IMR-90 (cell line): ENCODE results near the gene SLC2A3.
"Not testable (repeated sequence)": the region's sequence is repeated elsewhere in the genome, so short reads cannot be mapped to it uniquely, and the experiment has no call there.

Experiments
- BHLHE40 ChIP-seq: fragments of 150-350 bp; IDR thresholded peaks from 2 replicates; pipeline ENCODE4 v1.6.1; 2016; ENCODE audit warnings: mild to moderate bottlenecking, low read depth, low read length
- CHD1 ChIP-seq: IDR thresholded peaks from 2 replicates; pipeline ENCODE4 v1.6.1; 2012; ENCODE audit warnings: low read depth, low read length, improper control_type of control experiment
- CTCF ChIP-seq: conservative IDR thresholded peaks from 2 replicates; pipeline ENCODE4 v1.5.1; 2012; ENCODE audit warnings: mild to moderate bottlenecking, low read depth, low read length, improper control_type of control experiment
- FOS ChIP-seq: fragments of 150-350 bp; IDR thresholded peaks from 2 replicates; pipeline ENCODE4 v1.6.1; 2016; ENCODE audit warnings: low read depth, low read length
- MAZ ChIP-seq: IDR thresholded peaks from 2 replicates; pipeline ENCODE4 v1.6.1; 2012; ENCODE audit warnings: low read depth, mild to moderate bottlenecking, low read length, improper control_type of control experiment, moderate library complexity, borderline replicate concordance
- MXI1 ChIP-seq: IDR thresholded peaks from 2 replicates; pipeline ENCODE4 v1.6.1; 2012; ENCODE audit warnings: low read depth, mild to moderate bottlenecking, low read length, moderate library complexity, borderline replicate concordance
- NFE2L2 ChIP-seq: fragments of 150-350 bp; IDR thresholded peaks from 2 replicates; pipeline ENCODE4 v1.6.1; 2016; ENCODE audit warnings: low read depth, mild to moderate bottlenecking, low read length
- POLR2A ChIP-seq: IDR thresholded peaks from 2 replicates; pipeline ENCODE4 v1.6.1; 2012; ENCODE audit warnings: mild to moderate bottlenecking, low read depth, low read length
- RAD21 ChIP-seq: IDR thresholded peaks from 2 replicates; pipeline ENCODE4 v1.6.1; 2012; ENCODE audit warnings: low read length, improper control_type of control experiment
- RFX5 ChIP-seq: IDR thresholded peaks from 2 replicates; pipeline ENCODE4 v1.8.0; 2012; ENCODE audit warnings: low read depth, mild to moderate bottlenecking, low read length, moderate library complexity
- SMC3 ChIP-seq: fragments of 150-350 bp; IDR thresholded peaks from 2 replicates; pipeline ENCODE4 v1.6.1; 2016; ENCODE audit warnings: low read depth, mild to moderate bottlenecking, antibody characterized with exemption, low read length, moderate library complexity
- USF2 ChIP-seq: fragments of 150-350 bp; IDR thresholded peaks from 2 replicates; pipeline ENCODE4 v1.6.1; 2017; ENCODE audit warnings: mild to moderate bottlenecking, antibody characterized with exemption, low read length, low read depth

GRCh38 chr12:7982332-7982735 is 46.3 kb upstream of the SLC2A3 start:
- not testable (repeated sequence) for TF ChIP-seq RAD21, SMC3, FOS, CTCF, POLR2A, BHLHE40, USF2, MXI1, CHD1, RFX5, NFE2L2, MAZ
